NCI-H82 (cell line): ENCODE data around the gene TPGS2.
"Not testable (repeated sequence)": the region's sequence is repeated elsewhere in the genome, so short reads cannot be mapped to it uniquely, and the experiment has no call there.

ENCODE experiments used
- DNase-seq: peaks from one replicate; lab custom pipeline; 2025; lab: John Stamatoyannopoulos, UW

TPGS2 gene

DNA sequence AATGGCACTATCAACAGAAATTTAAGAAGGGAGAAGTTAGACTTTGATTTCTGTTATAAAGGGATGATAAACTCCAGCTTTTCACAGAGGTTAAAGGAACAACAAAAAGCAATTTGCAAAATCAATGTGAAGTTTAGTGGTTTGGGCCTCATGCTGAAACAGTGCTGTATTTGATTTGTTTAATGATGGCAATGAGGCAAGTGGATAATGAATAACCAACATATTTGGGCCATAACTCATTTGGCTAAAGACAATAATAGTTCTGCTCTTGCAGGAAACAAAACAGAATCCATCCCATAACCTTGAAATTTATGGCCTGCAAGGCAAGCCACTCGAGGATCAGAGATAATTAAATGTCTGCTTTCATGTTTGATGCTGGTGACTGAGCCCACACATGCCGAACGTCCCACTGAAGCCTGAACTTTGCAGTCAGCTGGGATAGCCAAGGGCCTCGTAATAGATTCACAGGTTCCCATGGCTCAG, 56.5 kb downstream of the TPGS2 start:
- no peak for DNase-seq

DNA sequence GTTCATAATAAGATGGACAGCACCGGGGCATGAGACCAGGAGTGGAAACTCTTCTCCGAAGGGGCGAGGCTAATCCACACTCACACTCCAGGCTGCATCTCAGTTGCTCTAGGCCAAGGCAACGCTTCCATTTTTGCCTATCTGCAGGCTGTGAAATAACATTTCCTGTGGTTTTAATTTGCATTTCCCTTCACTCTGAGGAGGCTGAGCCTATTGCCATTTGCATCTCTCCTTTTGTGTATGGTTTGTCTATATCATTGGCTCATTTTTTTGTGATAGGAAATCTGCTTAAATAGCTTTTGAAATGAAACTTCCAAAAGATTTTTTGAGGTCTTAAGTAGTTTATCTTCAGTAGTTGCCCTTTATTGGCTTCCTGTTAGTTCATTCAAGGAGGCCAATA, 57.6 kb downstream of the TPGS2 start:
- no peak for DNase-seq

DNA sequence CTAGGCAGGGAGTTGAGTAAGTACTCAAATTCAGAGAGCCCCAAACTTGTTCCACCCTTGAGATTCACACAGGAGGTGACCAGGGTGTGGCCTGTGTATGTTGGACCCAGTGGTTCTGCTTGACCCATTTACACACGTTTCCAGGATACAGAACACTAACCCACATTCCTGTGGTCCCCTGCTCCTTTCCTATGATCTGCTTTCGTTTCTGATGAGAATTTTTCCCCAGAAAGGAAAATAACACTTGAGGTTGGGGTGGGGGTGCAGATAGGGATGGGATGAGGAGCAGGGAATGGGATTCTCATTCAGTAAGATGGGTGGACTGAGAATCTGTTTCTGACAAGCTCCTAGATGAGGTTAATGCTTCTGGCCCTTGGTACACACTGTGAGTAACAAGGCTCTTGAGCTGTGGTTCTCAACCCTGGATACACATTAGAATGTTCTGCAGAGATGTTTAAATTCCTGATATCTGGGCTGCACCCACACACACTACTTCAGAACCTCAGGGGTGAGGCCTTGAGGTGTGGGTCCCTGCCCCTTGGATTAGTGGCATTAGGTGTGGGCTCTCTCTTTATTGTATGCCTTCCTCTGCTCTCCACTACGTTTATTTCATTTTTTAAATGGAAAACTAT, 58.4 kb downstream of the TPGS2 start:
- DNase-seq = no peak

DNA sequence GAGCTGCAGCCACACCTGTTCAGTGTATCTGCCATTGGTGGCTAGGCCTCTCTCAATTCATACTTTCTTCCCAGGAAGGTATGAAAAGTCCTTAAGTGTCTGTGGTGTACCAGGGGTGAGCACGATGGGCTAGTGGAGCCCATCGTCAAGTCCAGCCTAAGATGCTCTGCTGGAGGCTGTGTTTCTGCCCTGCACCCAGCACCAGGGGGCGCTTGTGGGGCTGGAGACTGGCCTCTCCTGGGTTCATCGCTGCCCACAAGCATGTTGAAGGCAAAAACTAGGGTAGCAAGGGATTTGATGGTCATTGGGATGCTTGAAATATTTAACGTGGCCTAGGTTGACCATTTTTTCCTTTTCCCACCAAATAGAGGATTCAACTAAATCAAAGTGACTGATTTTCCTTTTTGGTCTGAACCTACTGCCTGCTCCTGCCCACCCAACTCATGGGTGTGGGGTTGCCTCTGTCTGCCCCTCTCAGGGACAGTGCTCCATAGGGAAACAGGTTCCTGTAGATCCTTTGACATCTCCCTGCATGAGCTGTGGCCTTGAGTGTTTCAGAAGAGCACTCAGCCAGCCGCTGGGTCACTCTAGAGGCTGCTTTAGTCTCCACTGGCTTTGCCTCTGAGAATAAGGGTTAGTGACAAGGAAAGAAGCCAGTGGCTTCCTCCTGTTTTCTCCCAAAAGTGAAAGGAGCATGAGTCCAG, 59.0 kb downstream of the TPGS2 start:
- DNase-seq = peak; percentile 50

DNA sequence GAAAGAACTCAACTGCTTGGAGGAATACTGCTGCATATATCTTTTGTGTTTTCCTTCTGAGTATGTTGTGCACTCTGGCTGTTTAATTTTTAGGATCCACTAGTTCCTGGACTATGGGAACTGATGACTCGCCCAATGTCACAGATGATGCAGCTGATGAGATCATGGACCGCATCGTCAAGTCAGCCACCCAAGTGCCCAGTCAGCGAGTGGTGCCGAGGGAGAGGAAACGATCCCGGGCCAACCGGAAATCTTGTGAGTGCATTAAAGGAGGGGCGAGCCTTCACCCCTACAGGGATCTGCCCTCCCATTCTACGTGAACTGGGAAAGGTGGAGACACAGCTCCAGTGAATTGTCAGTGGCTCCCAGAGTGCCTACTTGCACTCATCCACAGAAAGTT, 59.6 kb downstream of the TPGS2 start:
- no peak for DNase-seq

DNA sequence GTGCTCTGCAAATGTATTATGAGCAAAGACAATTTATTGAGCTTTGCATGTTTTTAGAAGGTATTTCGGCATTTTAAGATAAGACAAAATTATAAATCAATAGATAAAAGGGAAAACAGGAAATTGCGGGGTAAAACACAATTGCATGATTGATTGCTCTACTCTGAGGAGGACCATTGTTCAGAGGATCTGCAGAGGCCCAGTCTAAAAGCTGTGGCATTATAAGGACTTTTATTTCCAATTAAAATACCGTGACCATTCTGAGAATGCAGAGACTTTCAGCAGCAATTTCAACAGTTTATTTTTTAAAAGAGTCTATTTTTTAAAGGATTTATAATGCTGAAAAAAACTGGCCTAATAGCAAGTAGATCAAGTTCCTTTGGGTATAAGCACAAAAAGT, 62.0 kb downstream of the TPGS2 start:
- DNase-seq = no peak

DNA sequence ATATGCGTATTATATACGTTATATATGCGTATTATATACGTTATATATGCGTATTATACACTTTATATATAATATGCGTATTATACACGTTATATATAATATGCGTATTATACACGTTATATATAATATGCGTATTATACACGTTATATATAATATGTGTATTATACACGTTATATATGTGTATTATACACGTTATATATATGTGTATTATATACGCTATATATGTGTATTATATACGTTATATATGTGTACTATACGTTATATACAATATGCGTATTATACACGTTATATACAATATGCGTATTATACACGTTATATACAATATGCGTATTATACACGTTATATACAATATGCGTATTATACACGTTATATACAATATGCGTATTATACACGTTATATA, 65.8 kb downstream of the TPGS2 start:
- DNase-seq = not testable (repeated sequence)

DNA sequence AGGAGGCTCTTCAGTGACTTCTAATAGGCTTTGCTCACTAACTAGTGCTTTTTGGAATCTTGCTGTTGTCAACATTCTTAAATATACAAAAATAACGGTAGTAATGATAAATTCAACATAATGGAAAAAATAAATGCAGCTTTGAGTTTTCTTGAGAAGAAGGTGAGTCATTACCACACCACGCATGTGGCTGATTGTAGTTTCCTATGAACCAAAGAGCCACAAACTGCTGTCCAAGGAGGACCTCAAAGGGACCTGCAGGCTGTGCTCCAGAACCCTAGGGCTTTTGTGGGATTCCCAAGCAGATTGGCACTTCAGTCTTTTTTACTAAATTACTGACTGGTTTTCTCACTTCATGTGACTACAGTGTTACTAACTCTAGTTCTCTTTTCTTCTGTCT, 66.7 kb downstream of the TPGS2 start:
- no peak for DNase-seq

DNA sequence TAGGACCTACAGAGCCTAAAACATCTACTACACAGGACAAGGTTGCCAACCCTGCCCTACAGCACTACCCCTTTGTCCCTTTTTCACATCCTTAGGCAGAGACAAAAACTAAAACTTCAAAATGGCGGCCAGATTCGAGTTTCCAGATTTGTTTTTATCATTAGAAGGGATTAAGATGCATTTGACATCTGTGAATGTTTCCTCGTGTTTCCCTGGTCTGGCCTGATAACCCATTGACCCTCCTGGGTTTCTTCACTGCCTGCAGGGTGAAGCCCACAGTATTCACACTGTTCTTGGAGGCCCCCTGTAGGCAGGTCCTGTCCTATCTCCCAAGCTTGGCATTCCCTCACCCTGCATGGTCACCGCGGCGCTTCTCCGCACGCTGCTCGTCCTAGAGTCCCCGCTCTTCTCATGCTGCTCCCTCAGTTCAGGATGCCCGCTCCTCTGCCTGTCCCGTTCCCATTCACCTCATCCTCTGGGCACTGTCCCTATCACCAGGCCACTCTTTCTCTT, 67.6 kb downstream of the TPGS2 start:
- DNase-seq = no peak

DNA sequence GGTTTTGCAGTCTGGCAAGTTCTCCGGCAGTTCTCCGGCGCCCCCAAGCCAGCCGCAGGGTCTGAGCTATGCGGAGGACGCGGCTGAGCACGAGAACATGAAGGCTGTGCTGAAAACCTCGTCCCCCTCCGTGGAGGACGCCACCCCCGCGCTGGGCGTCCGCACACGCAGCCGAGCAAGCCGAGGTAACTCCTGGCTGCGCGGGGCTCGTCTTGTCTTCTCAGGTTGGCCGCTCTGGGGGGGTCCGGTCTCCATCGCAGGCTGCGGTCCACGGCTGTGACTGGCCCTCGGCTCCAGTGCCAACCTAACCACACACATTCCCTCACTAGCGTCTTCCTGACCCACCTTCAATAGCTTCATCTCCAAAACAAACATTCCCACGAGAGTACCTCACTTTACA, 68.2 kb downstream of the TPGS2 start:
- no peak for DNase-seq

DNA sequence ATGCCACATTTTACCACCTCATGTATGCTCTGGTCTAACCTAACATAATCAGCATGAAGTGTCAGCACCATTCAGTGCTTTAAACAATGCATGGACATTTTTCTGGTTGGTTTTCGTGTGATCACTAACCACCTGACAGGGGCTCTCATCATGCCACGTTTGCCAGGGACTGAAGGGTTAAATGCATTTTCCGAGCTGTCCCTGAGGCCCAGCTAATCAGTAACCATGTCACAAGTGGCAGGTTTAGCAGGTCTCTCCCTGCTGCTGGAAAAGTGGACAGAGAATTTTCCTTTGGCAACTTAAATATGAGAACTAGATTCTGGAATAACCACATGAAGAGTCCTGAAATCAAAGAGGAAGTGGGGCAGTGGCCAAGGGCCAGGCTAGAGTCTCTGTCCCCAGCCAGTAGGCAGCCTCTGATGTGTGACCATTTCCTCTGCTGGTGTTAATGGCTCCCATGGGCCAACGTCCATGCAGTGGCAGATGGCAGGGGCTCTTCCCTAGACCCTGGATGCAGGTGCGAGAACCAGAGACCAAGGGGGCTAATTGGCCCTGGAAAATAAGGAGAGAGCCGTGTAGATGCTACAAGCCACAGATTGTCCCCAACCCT, 69.5 kb downstream of the TPGS2 start:
- no peak for DNase-seq

DNA sequence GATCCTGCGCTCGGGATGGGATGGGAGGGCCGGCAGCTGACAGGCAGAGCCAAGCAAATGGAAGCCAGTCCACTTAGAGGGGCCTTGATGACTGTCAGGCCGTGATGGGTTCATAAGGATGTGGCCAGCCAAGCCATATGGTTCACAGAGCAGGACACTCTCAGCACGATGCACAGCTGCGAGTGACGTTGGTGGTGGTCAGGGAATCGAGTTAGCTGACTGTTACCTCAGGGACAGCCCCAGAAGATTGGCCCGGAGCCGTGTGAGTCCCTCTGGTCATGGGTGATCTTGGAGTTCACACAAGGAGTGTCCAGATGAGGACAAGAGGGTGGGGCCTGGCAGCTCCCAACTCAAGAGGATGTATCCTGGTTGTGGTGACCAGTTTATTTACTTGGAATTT, 70.2 kb downstream of the TPGS2 start:
- no peak for DNase-seq

DNA sequence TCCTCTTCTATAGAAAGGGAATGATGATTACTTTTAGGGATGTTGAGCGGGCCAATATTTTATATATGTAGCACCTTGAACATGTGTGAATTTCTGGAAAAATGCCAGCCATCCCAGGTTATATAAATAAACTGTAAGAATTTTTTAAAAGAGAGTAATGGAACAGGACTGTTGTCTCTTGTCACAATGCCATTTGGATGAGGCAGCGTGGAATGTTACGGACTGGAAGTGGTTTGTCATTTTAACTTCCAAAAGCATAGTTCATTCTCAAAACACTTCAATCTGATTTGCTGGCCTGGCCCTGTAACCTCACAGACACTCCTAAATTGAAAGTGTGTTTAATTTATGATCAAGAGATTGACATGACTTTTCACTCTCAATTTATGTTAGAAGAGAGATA, 70.8 kb downstream of the TPGS2 start:
- no peak for DNase-seq

DNA sequence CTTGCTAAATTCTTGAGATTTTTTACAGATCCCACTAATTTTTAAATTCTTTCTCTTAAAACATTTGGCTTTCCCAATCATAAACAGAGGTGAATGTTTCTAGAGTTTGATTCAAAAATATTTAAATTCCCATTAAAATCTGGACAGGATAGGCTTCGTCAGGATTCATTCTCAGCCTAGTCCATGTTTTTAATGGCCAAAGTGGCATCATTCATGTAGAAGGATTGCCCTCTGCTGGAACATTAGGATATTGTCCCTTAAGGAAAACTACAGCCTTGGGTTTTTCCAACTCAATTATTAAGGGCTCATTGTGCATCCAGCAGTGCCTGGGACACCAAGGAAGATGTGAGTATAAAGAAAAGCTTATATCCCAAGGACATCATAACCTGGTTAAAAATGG, 71.7 kb downstream of the TPGS2 start:
- peak; percentile 73 for DNase-seq

DNA sequence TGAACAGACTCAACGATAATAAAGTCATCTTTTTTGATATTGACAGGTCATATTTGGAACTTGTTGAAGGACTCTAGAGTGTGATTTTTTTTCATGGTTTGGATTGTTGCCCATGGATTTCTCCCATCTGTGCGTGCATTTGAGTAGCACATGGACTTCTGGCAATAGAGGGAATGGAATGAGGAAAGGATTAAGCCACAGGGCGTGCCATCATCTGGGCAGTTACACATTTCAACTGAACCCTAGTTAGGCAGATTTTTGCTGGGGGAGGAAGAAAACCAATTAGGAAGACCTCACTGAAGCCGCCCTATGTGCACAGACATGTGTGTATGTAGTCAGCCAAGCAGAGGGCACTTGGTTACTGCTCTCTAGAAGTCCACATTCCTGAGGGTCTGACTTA, 72.6 kb downstream of the TPGS2 start:
- DNase-seq = peak; percentile 33

DNA sequence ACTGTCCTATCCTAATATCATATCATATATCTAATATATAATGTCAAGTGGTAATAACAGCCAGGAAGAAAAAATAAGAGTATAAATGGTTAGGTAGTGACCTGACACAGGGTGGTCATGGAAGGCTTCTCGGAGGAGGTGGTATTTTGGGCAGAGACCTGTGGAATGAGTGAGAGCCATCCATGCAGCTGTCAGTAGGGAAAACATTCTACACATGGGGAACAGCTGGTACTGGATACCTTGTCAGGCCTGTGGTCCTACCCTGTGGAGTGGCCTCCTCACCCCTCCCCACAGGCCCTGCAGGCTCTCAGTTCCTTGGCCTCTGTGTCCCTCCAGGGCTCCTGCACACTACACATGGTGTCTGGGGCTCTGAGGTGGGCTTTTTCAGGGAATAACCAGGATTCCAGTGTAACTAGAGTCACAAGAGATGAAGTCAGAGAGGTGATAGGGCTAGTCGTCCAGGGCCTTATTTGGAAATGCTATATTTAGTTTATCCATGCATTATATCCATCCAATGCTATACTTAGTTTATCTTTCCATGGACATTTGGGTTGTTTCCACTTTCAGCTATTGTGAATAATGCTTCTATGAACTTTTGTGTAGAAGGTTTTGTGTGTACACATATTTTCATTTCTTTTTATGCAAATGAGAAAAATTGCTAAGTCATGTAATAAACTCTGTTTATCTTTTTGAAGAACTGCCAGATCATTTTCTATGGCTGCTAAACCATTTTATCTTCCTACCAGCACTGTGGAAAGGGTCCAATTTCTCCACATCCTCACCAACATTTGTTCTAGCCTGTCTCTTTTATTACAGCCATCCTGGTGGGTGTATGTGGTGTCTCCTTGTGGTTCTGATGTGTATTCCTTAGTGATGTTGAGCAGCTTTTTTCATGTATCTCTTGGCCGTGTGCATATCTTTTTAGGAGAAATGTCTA, 75.6 kb downstream of the TPGS2 start:
- DNase-seq = no peak

DNA sequence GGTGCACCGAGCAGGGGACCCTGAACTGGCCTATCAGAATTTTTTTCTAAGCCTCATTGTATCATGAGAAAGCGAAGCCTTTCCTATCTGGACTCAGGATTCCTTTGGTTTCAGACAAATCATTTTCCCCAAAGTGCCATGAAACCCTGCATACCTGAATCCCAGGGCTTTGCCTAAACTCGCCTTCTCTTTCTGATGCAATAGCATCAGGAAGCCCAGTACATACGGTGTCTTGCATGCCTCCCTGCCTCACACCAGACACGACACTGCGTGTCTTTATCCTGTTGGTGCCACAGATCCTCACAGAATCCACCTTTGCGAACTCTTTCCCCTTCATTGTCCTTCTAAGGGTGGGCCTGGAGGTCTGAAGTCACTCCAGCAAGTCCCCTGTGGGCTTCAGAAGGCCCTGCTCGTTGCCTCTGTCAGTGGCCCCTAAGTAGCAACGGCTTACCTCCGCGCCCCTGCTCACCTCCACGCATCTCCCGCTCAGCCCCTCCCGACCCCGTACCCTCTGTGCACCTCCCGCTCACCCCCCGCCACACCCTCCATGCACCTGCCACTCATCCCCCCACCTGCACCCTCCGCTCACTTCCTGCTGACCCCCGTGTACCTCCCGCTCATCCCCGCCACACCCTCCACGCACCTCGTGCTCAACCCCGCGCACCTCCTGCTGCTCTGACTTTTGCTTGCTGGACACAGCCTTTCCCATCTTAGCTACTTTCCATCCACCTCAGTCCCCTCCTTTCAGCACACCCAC, 83.4 kb downstream of the TPGS2 start:
- no peak for DNase-seq

DNA sequence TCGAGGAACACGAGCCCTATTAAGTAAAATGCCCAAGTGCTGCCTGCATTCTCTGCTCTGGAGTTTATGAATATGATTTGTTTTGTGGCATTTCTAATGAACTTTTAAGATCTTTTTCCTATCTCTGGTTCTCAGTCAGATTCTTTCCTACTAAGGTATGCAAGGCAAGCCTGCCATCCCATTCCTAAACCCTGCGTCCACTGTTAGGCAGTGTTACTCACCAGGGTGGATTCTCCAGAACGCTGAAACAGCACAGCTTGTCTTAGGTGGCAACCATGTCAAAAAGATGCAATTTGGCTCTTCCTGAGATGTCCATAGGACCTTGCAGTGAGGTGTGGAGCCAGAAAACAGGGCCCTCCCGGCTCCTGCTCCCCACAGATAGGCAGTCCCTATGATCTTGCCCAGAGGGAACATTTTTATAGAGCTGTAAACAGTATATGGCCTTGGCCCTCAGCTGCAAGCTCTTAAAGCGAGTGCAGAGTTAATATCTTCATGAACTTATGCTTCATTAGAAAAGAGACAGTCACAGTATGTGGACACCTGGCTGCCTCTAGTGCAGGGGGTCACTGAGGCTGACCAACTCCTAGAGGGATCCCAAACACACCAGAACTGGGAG, 84.4 kb downstream of the TPGS2 start:
- no peak for DNase-seq
